Measurements from ENCODE around the gene UBE3B.

The UBE3B gene

DNA sequence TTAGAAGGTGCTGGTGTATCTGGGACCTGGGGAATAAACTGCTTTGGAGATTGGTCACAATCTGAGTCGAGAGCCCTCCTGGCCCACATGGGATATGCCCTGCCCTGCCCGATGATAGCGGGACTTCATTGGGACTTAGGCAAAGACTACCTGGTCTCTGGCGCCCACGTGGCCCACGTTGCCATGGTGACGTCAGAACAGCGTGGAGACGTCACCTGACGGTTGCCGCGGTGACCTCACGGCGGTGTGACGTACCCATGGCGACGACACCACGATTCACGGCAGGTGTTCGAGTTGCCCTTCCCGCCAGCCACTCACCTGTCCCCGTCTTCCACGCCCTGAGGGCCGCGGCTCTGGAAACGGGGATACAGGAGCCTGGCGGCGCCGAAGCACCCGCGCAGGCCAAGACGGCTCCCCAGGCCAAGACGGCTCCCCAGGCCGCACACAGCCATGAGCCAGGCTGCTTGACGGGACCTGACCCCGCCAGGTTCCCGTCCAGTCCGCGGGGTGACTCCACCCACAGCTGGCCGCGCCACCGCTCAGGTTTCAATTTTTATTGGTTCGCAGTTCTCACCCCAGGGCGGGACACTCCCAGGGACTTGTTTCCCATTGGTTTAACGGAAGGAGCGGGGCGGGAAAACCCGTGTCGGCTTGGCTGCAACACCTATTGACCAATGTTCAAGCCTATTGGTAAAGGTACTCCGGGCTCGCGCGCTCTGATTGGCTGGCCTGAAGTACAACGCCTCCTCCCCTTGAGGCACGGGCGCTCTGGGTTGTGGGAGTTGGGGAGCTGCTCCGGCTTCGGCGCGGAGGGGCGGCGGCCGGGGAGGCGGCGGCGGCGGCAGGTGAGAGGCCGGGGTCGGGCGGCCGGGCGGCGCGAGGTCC, 95.8 kb downstream of the UBE3B start, which contains the start of the genes MMAB and MVK:
Gene MMAB, minus strand, starts transcription at position 476 of the 885 bp plus-strand sequence. Its CDS starts 24 bp downstream, at position 452.
Gene MVK, plus strand, starts transcription at position 766 of the 885 bp plus-strand sequence. CDS start 1,029 bp downstream, outside the sequence.
- DNase-seq (ENCODE audit: low read depth) = peak; percentile 98

DNA sequence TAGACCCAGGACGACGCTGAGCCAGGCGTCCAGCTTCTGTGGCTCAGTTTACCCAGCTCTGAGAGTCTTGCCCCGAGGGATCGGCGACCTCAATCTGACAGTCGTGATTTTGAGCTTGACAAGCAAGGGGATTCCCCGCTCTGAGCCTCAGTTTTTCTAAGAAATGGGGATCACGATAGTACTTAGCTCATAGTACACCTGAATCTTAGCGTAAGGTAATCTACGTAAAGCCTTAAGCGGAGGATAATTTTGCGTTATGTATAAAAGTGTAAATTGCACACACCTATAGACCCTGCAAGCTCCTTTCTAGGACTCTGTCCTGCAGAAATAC, 96.4 kb downstream of the UBE3B start:
- DNase-seq (ENCODE audit: low read depth) = no peak

DNA sequence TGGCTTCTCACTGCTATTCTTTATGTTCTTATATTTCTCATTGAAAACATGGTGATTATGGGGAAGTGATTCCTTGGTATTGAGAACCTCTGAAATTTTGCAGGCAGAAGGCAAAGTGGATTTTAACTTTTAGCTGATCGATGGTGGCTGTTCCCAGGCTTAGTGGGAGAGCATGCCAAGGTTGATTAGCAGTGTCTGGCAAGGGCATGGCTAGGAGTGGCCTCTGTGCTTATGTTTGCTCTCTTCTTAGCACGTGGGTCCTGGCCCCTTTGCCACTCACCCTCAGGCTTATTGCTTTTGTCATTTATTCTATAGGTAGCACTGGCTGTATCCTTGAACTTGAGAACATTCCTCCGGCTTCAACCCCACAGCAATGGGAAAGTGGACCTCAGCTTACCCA, 98.2 kb downstream of the UBE3B start:
- DNase-seq (ENCODE audit: low read depth) = no peak

DNA sequence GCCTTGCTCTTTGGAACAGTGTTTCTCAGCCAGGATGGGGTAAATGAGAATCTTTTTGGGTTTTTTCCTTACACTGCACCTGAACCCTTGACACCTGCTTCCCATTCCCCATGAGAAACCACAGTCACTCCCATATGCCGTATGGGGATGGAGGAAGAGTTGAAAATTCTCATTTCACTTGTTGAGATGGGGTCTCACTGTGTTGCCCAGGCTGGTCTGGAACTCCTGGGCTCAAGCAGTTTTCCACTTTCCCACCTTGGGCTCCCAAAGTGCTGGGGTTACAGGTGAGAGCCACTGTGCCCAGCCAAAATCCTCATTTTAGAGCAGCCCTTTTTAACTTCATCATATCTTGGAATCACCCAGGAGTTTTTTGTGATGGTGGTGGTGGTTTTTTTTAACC, 99.9 kb downstream of the UBE3B start:
- DNase-seq (ENCODE audit: low read depth) = no peak

DNA sequence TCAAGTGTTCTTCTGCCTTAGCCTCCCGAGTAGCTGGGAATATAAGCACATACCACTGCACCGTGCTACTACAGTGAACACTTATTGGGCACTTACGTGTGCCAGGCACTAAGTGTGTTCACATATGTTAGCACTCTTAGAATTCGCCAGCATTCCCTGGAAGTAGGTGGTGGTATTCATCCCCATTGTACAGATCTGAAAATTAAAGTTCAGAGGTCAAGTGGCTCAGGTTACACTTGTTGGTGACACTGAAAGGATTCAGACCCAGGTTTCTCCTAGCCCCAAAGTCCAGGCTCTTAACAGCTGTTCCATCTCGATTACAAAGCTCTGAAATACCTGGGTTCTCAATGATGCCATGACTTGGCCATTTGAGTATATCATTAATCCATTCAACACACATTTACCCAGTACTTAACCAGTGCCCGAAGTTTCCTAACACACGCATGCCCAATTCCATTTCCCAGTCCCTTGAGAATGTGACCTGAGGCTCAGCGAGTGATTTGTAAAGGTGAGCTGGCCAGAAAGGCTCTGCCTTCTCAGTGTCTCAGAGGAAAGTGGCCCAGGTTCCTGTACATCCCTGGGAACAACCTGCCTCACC, 101.0 kb downstream of the UBE3B start:
- no peak for DNase-seq (ENCODE audit: low read depth)

DNA sequence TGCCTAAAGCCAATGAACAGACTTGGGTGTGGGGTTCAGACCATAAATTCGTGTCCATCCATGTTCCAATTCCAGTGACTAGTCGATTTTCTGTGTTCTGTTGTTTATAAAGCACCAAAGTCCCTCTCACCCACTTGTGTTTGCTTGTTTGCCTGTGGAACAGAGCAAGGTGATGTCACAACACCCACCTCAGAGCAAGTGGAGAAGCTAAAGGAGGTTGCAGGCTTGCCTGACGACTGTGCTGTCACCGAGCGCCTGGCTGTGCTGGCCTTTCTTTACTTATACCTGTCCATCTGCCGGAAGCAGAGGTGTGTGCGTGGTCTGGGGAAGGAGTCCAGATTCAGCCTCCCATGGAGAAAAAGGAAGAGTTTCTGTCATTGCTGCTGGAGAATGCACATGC, 102.2 kb downstream of the UBE3B start:
- DNase-seq (ENCODE audit: low read depth) = no peak

DNA sequence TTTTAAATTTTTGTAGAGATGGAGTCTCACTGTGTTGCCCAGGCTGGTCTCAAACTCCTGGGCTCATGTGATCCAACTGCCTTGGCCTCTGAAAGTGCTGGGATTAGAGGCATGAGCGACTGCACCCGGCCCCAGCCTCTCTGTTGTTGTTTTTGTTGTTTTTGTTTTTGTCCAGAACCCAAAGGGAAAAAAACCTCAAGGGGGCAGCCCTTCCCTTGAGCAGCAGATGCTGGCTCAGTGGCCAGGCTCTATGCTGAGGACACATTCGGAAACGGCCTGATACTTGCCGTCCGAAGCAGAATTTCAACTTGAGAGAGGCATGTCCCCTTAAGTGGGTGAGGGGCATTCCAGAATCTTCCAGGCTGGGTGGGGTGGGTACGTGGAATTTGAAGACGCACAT, 102.8 kb downstream of the UBE3B start:
- no peak for DNase-seq (ENCODE audit: low read depth)

DNA sequence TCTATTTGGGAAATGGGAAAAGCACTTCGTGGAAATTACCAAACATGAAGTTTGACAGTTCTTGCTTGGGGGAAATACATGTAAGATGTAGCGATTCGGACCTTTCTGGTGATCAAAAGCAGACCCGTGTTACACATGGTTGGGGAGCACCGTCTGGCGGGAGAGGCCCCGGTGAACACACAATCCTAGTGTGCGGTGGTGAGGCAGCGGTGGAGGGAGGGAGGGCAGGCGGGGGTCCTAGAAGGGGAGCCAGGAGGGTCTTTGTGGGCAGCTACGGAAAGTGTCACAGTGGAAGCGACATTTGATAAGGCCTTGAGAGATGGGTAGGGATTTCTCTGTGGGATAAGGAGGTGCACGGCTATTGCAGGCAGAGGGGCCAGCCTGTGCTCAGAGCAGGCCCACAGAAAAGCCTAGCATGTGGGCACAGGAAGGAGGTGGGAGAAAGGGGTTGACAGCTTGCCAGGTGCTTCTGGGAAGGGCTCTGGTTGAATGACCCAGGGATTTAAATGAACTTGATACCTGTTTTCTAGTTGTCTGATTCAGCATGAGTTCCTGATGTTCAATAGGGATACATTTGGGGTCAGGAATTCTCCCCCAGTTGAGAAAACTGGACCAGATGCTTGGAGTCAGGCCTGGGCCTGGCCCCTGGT, 103.4 kb downstream of the UBE3B start:
- no peak for DNase-seq (ENCODE audit: low read depth)

DNA sequence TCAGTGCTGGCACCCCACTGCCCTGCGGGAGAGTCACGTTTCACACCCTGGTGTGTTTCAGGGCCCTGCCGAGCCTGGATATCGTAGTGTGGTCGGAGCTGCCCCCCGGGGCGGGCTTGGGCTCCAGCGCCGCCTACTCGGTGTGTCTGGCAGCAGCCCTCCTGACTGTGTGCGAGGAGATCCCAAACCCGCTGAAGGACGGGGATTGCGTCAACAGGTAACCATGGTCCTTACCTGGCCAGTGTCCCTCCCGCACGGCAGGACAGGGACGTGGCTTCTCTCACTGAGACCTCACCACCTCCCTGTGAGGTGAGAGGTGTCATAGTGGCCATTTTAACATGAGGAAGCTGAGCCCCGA, 103.9 kb downstream of the UBE3B start:
- DNase-seq (ENCODE audit: low read depth) = no peak

DNA sequence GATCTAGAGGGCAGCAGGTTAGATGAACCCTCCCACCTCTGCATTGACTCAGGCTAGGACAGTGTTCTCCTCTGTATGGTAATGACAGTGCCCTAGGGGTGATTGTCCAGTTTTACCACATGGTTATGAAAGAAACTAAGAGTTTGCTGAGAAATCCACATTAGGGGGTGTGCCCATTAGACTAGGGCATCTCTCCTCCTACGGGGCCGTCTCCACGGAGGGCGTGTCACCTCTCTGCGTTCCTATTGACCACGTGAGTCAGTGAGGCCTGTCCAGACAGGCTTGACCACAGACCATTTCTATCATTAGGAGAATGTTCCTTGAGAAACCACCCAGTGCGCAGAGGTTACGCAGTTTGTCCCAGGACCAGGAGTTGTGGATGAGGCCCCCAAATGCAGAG, 104.4 kb downstream of the UBE3B start:
- no peak for DNase-seq (ENCODE audit: low read depth)

DNA sequence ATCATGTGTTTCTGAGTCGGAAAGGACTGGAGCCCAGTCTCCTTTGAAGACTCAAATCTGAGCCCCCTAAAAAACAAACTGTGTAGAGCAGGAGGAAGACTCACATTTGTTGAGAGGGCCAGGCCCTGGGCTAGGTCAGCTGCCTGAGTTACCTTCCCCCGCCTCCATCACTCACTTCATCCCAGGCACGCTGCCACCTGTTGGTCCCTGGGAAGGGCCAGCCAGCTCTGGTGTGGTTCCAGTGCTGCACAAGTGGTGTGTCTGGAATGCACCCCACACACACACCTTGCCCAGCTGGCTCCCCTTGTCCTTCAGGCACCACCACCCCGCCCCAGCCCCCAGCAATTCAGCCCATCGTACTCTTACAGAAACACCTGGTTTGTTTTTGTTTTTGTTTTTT, 105.2 kb downstream of the UBE3B start:
- no peak for DNase-seq (ENCODE audit: low read depth)

DNA sequence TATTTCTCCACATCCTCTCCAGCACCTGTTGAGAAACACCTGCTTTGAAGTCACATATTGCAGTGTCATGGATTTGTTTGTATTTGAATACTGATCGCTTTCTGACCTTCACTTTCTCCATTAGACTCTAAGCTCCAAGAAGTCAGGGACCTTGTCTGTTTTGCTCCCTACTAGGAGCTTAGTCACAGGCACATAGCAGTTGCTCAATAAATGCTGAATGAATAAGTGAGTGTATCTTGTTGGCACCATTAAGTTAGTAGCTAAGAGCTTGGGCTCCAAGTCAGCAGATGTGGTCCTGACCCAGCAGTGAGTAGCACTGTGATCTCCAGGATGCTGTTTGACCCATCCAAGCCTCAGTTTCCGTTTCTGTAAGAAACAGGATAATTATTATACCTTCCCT, 106.3 kb downstream of the UBE3B start:
- no peak for DNase-seq (ENCODE audit: low read depth)

Data from activated T-cell treated with anti-CD3 and anti-CD28 coated beads for 24 hours (primary cell).